Stomach (tissue), 9 donors: ENCODE data around the gene DPH7. TPM values are rescaled to one million over a fixed set of nuclear protein-coding genes. Genes with fewer than 3 reads are reported as not detected.

Source experiments
- DNase-seq, 2 donors: peaks; one replicate each; pipeline versions ENCODE4 v3.0.0 to v3.0.0-alpha.2; 2013 to 2019
- H3K27ac ChIP-seq, 5 donors: fragments of 200-600 bp in 4 of 5; sonication (generic) in 4 of 5; one replicate each; pipeline ENCODE4 v1.5.1; 2013 to 2019; ENCODE audit warnings: mild to moderate bottlenecking in 1 of 5, moderate library complexity in 1 of 5
- H3K27me3 ChIP-seq, 3 donors: fragments of 200-600 bp; sonication (generic); one replicate each; pipeline ENCODE4 v1.5.1; 2017 to 2019; ENCODE audit warnings: mixed run types in 1 of 3
- H3K36me3 ChIP-seq, 4 donors: fragments of 200-600 bp; sonication (generic); 1 replicate in 3 of 4; 2 replicates in 1 of 4; pipeline ENCODE4 v1.5.1; 2016 to 2019
- H3K4me1 ChIP-seq, 4 donors: fragments of 200-600 bp; sonication (generic); one replicate each; pipeline ENCODE4 v1.5.1; 2016 to 2019
- H3K4me3 ChIP-seq, 4 donors: fragments of 200-600 bp; sonication (generic) in 3 of 4; one replicate each; pipeline ENCODE4 v1.5.1; 2016 to 2019; ENCODE audit warnings: mild to moderate bottlenecking in 1 of 4
- H3K9me3 ChIP-seq, 4 donors: fragments of 200-600 bp; sonication (generic); one replicate each; pipeline ENCODE4 v1.5.1; 2016 to 2019
- EP300 ChIP-seq: sonication (generic); formaldehyde crosslinking; IDR thresholded peaks from one replicate; pipeline ENCODE4 v1.6.1; 2017; ENCODE audit warnings: antibody characterized with exemption
- POLR2A ChIP-seq, 4 donors: fragments of 450-650 bp; IDR thresholded peaks; one replicate each; pipeline ENCODE4 v1.6.1; 2016; ENCODE audit warnings: antibody characterized with exemption in 4 of 4, control low read depth in 2 of 4, mild to moderate bottlenecking in 1 of 4, moderate library complexity in 1 of 4
- POLR2AphosphoS5 ChIP-seq, 3 donors: sonication (generic); formaldehyde crosslinking; IDR thresholded peaks; one replicate each; pipeline ENCODE4 v1.6.1; 2016; ENCODE audit warnings: antibody characterized with exemption in 3 of 3
- WGBS, 5 donors: extraction: QIAGEN DNeasy Blood & Tissue Kit in 3 of 5; methylation state at CpG; one replicate each; pipeline versions ENCODE4 v1.1.5 to v1.1.7; 2013 to 2018; 5-methylcytosine and 5-hydroxymethylcytosine counted together
- intact Hi-C: fragments of 100-400 bp; cut with DNase I; formaldehyde crosslinking; loops from one replicate; pipeline ENCODE4 v1.15.1; 2023; ENCODE audit warnings: low total_unique reads
- polyA plus RNA-seq, 3 donors: library from polyadenylated mRNA; stranded (reverse); fragments of 200-250 nt; gene quantifications; one replicate each; pipeline ENCODE4 v1.2.3, GENCODE V29; 2013
- total RNA-seq, 5 donors: library from RNA; depleted of rRNA; stranded (reverse); fragments of >200 nt; gene quantifications; one replicate each; pipeline versions ENCODE4 v1.1.0 to v1.2.3, GENCODE V29; 2014 to 2016
- TF ChIP-seq, protein P1 (sequence below), 7 experiments: fragments of 450-650 bp in 4 of 7; fragments of 200-600 bp in 3 of 7; sonication (generic) in 3 of 7; IDR thresholded peaks; one replicate each; pipeline ENCODE4 v1.5.1; 2016 to 2019; ENCODE audit warnings: antibody characterized with exemption in 7 of 7, control low read depth in 2 of 7, mild to moderate bottlenecking in 1 of 7
- donor health status: healthy with polysubstance abuse.
- donor health status: Bipolar disorder and iron deficiency.
- donor health status: healthy.

The DPH7 gene
- total and polyA plus RNA-seq, 8 donors: 14.3 to 134 (median 23.8) TPM

DNA sequence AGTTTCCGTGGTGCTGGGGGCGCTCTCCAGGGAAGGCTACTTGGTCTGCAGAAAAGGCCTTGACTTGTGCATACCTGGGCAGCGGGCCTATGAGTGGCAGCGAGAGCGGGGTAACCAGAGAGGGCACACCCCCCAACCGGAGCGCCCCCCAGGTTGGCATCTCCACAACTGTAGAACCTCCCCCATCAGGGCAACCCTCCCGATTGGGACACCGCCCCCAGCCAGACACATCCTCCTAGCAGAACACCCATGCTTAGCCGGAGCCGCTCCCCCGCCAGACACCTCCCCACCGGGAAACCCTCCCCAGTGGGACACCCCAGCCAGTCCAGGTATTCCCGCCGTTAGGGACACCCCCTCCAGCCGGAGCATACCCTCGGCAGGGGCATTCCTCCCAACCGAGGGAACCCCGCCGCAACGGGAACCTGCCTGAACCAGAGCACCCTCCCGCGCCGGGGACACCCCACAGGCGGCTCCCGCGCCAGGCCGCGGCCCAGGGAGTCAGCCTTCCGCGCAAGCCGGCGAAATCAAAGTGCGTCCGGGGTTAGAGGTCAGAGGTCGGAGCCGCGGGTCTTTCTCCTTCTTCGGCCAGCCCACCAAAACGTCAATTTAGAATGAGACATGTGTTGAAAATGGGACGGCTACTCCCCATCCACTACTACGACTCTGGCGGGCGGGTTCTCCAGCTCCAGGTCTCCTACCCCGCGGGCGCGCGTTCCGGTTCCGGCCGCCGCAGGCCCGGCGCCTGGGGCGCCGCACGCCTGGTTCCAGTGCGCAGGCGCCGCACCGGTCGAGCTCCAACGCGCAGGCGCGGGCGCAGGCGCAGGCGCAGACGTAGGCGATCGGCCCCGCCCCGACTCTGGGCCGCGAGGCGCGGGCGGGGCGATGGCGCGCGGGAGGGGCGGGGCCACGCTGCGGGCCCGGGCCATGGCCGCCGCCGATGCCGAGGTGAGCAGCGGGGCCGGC lies 39.7 kb upstream of the DPH7 start, which contains the start of gene EHMT1:
Gene EHMT1 (plus strand): TSS at position 901 of the 963 bp plus-strand sequence. CDS start 24 bp downstream, at position 925.
- no peaks in the 10 kb centered on the region for H3K9me3 ChIP-seq
- no peaks in the 10 kb centered on the region for H3K27me3 ChIP-seq
- intact Hi-C loops: no loop called here
- peak within 1 kb of the TSS; percentile 66 to 83 (median 79) for H3K4me3 ChIP-seq
- TF ChIP-seq, protein P1, sequence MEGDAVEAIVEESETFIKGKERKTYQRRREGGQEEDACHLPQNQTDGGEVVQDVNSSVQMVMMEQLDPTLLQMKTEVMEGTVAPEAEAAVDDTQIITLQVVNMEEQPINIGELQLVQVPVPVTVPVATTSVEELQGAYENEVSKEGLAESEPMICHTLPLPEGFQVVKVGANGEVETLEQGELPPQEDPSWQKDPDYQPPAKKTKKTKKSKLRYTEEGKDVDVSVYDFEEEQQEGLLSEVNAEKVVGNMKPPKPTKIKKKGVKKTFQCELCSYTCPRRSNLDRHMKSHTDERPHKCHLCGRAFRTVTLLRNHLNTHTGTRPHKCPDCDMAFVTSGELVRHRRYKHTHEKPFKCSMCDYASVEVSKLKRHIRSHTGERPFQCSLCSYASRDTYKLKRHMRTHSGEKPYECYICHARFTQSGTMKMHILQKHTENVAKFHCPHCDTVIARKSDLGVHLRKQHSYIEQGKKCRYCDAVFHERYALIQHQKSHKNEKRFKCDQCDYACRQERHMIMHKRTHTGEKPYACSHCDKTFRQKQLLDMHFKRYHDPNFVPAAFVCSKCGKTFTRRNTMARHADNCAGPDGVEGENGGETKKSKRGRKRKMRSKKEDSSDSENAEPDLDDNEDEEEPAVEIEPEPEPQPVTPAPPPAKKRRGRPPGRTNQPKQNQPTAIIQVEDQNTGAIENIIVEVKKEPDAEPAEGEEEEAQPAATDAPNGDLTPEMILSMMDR (IDR thresholded peaks at IDR 0.05): no peak
- TF ChIP-seq POLR2AphosphoS5 (IDR thresholded peaks at IDR 0.05) (peak; percentile 2 to 71 (median 68)), EP300 (no peak), POLR2A (IDR thresholded peaks at IDR 0.05) (peak in 1 of 4 donors; percentile 37)
- 0 to 1% (median 1%) methylated on average over 41 to 94 of the region's 94 CpGs for WGBS, 5 donors
- peaks cover 51 to 86% (median 76%) of the 10 kb centered on the region in 4 donors for H3K4me1 ChIP-seq
- H3K36me3 ChIP-seq: peaks cover 24 to 36% (median 32%) of the 10 kb centered on the region in 4 donors
- H3K27ac ChIP-seq: peak within 1 kb of the TSS; percentile 88 to 96 (median 93)
- peak; percentile 91 to 97 for DNase-seq

DNA sequence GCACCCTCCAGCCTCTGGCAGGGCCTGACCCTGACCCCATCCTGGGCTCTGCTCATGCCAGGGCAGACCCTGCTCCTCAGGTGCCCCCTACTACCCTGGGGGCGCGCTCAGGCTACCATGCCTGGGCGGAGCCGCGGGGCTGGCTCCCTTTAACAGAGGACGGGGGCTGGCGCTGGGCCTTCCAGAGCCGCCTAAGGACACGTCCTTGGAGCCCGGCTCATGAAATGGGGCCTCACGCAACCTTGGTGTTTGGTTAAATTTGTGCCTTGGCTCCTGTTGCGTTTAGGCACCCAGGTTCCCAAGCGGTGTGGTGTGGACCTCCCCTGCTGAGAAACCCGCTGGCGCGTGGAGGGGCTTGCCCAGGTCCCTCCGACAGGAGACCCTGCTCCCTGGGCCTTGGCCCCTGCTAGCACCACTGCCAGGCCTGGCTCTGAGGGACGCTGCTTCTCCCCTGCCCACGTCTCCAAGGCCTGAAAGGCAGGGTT lies 36.7 kb upstream of the DPH7 start:
- WGBS, 5 donors: 79 to 87% (median 86%) methylated on average over 14 to 19 of the region's 19 CpGs

DNA sequence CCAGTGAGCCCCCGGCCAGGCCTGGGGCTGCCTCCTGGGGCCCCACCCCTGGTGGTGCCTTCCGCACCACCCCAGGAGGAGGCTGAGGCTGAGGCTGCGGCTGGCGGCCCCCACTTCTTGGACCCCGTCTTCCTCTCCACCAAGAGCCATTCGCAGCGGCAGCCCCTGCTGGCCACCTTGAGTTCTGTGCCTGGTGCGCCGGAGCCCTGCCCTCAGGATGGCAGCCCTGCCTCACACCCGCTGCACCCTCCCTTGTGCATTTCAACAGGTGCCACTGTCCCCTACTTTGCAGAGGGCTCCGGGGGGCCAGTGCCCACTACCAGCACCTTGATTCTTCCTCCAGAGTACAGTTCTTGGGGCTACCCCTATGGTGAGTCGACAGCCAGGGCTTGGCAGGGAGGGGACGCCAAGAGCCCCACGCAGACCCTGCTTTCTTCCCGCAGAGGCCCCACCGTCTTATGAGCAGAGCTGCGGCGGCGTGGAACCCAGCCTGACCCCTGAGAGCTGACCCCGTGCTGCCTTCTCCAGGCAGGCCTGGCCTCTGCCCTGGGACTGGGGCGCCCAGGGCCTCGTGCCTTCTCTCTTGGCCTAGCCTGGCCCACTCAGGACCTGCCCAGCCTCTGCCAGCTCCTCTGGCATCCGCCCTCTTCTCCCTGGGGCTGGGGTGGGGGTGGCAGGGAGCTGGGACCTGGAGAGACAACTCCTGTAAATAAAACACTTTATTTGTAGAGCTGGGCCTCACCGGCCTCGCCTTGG lies 36.1 kb upstream of the DPH7 start:
- H3K4me3 ChIP-seq: no peak overlapping the region
- intact Hi-C loops: no loop called here
- TF ChIP-seq POLR2AphosphoS5 (IDR thresholded peaks at IDR 0.05) (no peak), POLR2A (IDR thresholded peaks at IDR 0.05) (no peak), EP300 (no peak)
- TF ChIP-seq, protein P1 (IDR thresholded peaks at IDR 0.05): no peak
- DNase-seq: peak; percentile 16 to 64
- H3K4me1 ChIP-seq: peaks cover 64 to 83% (median 81%) of the 10 kb centered on the region in 4 donors
- no peaks in the 10 kb centered on the region for H3K9me3 ChIP-seq
- peaks cover 24 to 38% (median 34%) of the 10 kb centered on the region in 4 donors for H3K36me3 ChIP-seq
- 80 to 91% (median 87%) methylated on average over 24 to 25 of the region's 25 CpGs for WGBS, 5 donors
- no peaks in the 10 kb centered on the region for H3K27me3 ChIP-seq
- peak overlapping the region; percentile 88 to 97 (median 93) for H3K27ac ChIP-seq

More for the DNA sequence above, 36.7 kb upstream of the DPH7 start:
- H3K27me3 ChIP-seq: no peaks in the 10 kb centered on the region
- no peak for DNase-seq
- intact Hi-C loops: no loop called here
- H3K36me3 ChIP-seq: peaks cover 24 to 38% (median 34%) of the 10 kb centered on the region in 4 donors
- H3K9me3 ChIP-seq: no peaks in the 10 kb centered on the region
- TF ChIP-seq, protein P1 (IDR thresholded peaks at IDR 0.05): no peak
- TF ChIP-seq POLR2A (IDR thresholded peaks at IDR 0.05) (no peak), EP300 (no peak), POLR2AphosphoS5 (IDR thresholded peaks at IDR 0.05) (no peak)
- H3K27ac ChIP-seq: peak overlapping the region; percentile 88 to 97 (median 93)
- no peak overlapping the region for H3K4me3 ChIP-seq
- peaks cover 65 to 86% (median 82%) of the 10 kb centered on the region in 4 donors for H3K4me1 ChIP-seq
